ENCODE results near the gene HIF1A. TPM values are rescaled to one million over a fixed set of nuclear protein-coding genes. Genes with fewer than 3 reads are reported as not detected.

Gene HIF1A
- total RNA-seq, 1 donor from 2014 or later, result 145 TPM

GRCh38 chr14:61720741-61721140 is 25.4 kb downstream of the HIF1A start:
- H3K36me3 Mint-ChIP-seq (ENCODE audit: unreplicated experiment), result no peaks in the 10 kb centered on the region
- no peak overlapping the region for H3K27ac Mint-ChIP-seq (ENCODE audit: unreplicated experiment)
- H3K4me3 Mint-ChIP-seq (ENCODE audit: unreplicated experiment), result no peak overlapping the region
- DNase-seq, result no peak
- TF ChIP-seq, protein P1, sequence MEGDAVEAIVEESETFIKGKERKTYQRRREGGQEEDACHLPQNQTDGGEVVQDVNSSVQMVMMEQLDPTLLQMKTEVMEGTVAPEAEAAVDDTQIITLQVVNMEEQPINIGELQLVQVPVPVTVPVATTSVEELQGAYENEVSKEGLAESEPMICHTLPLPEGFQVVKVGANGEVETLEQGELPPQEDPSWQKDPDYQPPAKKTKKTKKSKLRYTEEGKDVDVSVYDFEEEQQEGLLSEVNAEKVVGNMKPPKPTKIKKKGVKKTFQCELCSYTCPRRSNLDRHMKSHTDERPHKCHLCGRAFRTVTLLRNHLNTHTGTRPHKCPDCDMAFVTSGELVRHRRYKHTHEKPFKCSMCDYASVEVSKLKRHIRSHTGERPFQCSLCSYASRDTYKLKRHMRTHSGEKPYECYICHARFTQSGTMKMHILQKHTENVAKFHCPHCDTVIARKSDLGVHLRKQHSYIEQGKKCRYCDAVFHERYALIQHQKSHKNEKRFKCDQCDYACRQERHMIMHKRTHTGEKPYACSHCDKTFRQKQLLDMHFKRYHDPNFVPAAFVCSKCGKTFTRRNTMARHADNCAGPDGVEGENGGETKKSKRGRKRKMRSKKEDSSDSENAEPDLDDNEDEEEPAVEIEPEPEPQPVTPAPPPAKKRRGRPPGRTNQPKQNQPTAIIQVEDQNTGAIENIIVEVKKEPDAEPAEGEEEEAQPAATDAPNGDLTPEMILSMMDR (IDR thresholded peaks at IDR 0.05; ENCODE audit: partially characterized antibody, unreplicated experiment), result no peak
- H3K27me3 Mint-ChIP-seq (ENCODE audit: unreplicated experiment), result no peaks in the 10 kb centered on the region
- peaks cover 1% of the 10 kb centered on the region for H3K9me3 Mint-ChIP-seq (ENCODE audit: unreplicated experiment)
- peaks cover 16% of the 10 kb centered on the region for H3K4me1 Mint-ChIP-seq (ENCODE audit: low read depth, unreplicated experiment)

GRCh38 chr14:61724133-61724532 is 28.8 kb downstream of the HIF1A start:
- Mint-ChIP-seq H3K36me3 (ENCODE audit: unreplicated experiment) (no peaks in the 10 kb centered on the region), H3K27me3 (ENCODE audit: unreplicated experiment) (no peaks in the 10 kb centered on the region), H3K9me3 (ENCODE audit: unreplicated experiment) (peaks cover 1% of the 10 kb centered on the region), H3K27ac (ENCODE audit: unreplicated experiment) (no peak overlapping the region), H3K4me1 (ENCODE audit: low read depth, unreplicated experiment) (peaks cover 11% of the 10 kb centered on the region), H3K4me3 (ENCODE audit: unreplicated experiment) (no peak overlapping the region)
- TF ChIP-seq, protein P1 (IDR thresholded peaks at IDR 0.05; ENCODE audit: partially characterized antibody, unreplicated experiment), result no peak
- DNase-seq, result no peak

DNA sequence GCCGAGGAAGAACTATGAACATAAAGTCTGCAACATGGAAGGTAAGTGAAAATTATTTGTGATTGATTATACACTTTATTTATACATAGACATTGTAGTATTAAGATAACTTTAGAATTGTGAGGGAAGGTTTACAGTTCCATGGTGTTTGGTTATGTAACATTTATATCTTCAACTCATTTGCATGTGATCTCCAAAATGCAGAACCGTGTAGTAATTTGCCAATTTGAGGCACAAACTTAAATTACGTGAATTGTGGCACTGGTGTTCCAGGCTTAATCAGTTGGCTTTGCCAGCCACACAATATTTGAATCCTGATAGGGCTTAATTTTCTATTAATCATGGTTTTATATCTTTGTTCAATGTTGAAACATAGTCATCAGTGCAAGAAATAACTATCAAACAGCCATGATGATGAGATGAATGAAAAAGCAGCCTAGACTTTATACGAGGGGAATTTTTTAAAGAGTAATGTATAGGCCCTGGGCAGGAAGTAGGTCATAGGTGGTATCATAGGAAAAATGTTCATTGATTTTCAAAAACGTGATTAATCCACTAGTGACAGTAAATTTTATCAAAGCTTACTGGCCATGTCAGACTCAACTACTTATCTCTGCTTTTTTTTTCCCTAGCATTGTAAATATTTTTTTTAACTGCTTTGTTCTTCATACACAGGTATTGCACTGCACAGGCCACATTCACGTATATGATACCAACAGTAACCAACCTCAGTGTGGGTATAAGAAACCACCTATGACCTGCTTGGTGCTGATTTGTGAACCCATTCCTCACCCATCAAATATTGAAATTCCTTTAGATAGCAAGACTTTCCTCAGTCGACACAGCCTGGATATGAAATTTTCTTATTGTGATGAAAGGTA is 31.7 kb downstream of the HIF1A start:
- Mint-ChIP-seq H3K36me3 (ENCODE audit: unreplicated experiment) (no peaks in the 10 kb centered on the region), H3K27me3 (ENCODE audit: unreplicated experiment) (no peaks in the 10 kb centered on the region), H3K9me3 (ENCODE audit: unreplicated experiment) (no peaks in the 10 kb centered on the region), H3K4me1 (ENCODE audit: low read depth, unreplicated experiment) (peaks cover 4% of the 10 kb centered on the region), H3K4me3 (ENCODE audit: unreplicated experiment) (no peak overlapping the region), H3K27ac (ENCODE audit: unreplicated experiment) (no peak overlapping the region)
- DNase-seq, result no peak
- TF ChIP-seq, protein P1 (IDR thresholded peaks at IDR 0.05; ENCODE audit: partially characterized antibody, unreplicated experiment), result no peak

DNA sequence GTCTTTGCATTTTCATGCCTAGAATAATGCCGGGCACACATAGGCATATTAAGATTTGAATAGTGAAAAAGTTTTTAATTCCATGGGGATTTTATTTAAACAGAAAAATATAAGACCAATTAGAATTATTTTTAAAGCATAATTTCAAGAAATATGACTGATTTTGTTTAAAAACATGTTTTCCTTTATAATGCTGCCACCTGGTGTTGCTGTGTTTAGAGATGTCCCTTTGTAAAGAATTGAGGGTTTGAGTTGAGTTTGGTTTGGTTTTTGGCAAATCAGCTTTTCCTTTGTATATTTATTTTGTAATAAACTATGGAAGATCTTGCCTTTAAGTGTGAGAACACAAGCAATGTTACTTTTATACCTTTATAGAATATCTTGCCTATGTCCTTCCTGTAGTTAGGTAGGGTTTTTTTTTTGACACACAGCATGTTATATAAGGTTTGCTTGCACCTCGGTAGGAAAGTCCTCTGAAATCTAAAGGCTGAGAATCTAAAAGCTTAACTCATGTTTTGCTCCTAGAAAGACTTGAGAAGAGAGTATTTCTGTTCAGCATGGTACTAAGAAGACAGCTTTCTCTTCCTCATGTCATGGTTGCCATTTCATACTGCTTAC is 35.6 kb downstream of the HIF1A start:
- no peak overlapping the region for H3K27ac Mint-ChIP-seq (ENCODE audit: unreplicated experiment)

More for the DNA sequence above, 35.6 kb downstream of the HIF1A start:
- no peaks in the 10 kb centered on the region for H3K27me3 Mint-ChIP-seq (ENCODE audit: unreplicated experiment)
- H3K36me3 Mint-ChIP-seq (ENCODE audit: unreplicated experiment), result peaks cover 6% of the 10 kb centered on the region
- TF ChIP-seq, protein P1 (IDR thresholded peaks at IDR 0.05; ENCODE audit: partially characterized antibody, unreplicated experiment), result peak; percentile 31
- H3K4me3 Mint-ChIP-seq (ENCODE audit: unreplicated experiment), result no peak overlapping the region
- H3K4me1 Mint-ChIP-seq (ENCODE audit: low read depth, unreplicated experiment), result no peaks in the 10 kb centered on the region
- no peak for DNase-seq
- H3K9me3 Mint-ChIP-seq (ENCODE audit: unreplicated experiment), result no peaks in the 10 kb centered on the region
